ENCODE measurements around the gene ZW10. TPM values are rescaled to one million over a fixed set of nuclear protein-coding genes. Genes with fewer than 3 reads are reported as not detected.

The ZW10 gene
- total and polyA plus RNA-seq, 2 experiments from 2014 or later: 12.3 to 30.5 TPM

DNA sequence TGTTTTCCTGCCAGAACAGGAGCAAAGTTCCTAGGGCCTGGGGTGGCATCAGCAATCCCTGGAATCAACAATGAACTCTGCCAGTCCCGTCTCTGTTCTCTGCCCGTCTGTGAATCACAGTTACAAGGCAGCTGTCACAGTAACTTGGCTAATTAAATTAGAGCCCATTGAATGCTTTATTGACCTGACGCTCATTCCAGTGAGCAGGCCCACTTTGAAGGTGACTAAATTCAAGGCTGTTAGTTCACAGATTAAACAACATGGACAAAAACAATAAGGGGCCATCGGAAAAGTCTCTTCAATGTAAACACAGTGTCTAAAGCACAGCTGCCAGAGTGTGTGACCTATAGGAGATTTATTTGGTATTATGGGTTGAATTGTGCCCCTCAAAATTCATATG is 49.7 kb downstream of the ZW10 start:
- ATAC-seq: no peak

More for the DNA sequence above, 49.7 kb downstream of the ZW10 start:
- H3K4me3 ChIP-seq: no peak overlapping the region
- Mint-ChIP-seq H3K27me3 (ENCODE audit: insufficient read depth, low read depth, poor library complexity) (no peaks in the 10 kb centered on the region), H3K27ac (no peak overlapping the region), H3K4me3 (no peak overlapping the region), H3K4me1 (peaks cover 5% of the 10 kb centered on the region; the same call in 2 of the 3 replicates), H3K36me3 (ENCODE audit: low read depth) (peaks cover 12% of the 10 kb centered on the region; the same call in 2 of the 3 replicates), H3K9me3 (no peaks in the 10 kb centered on the region)
- H3K79me2 ChIP-seq (replicated peaks; ENCODE audit: insufficient read depth): no peaks in the 10 kb centered on the region
- H3K27me3 ChIP-seq (ENCODE audit: insufficient read depth): no peaks in the 10 kb centered on the region
- H3F3A ChIP-seq (replicated peaks; ENCODE audit: low read depth): no peaks in the 10 kb centered on the region
- no peak overlapping the region for H3K27ac ChIP-seq (ENCODE audit: low read depth)
- DNase-seq (ENCODE audit: low spot score): no peak
- no peak overlapping the region for H2AFZ ChIP-seq
- no peaks in the 10 kb centered on the region for H4K20me1 ChIP-seq (replicated peaks; ENCODE audit: insufficient read depth)
- TF ChIP-seq EZH2 (IDR thresholded peaks at IDR 0.05; ENCODE audit: low read depth, unreplicated experiment): no peak
- no peak for TF ChIP-seq JUNB (IDR thresholded peaks at IDR 0.05; ENCODE audit: unreplicated experiment)
- TF ChIP-seq, protein P1, sequence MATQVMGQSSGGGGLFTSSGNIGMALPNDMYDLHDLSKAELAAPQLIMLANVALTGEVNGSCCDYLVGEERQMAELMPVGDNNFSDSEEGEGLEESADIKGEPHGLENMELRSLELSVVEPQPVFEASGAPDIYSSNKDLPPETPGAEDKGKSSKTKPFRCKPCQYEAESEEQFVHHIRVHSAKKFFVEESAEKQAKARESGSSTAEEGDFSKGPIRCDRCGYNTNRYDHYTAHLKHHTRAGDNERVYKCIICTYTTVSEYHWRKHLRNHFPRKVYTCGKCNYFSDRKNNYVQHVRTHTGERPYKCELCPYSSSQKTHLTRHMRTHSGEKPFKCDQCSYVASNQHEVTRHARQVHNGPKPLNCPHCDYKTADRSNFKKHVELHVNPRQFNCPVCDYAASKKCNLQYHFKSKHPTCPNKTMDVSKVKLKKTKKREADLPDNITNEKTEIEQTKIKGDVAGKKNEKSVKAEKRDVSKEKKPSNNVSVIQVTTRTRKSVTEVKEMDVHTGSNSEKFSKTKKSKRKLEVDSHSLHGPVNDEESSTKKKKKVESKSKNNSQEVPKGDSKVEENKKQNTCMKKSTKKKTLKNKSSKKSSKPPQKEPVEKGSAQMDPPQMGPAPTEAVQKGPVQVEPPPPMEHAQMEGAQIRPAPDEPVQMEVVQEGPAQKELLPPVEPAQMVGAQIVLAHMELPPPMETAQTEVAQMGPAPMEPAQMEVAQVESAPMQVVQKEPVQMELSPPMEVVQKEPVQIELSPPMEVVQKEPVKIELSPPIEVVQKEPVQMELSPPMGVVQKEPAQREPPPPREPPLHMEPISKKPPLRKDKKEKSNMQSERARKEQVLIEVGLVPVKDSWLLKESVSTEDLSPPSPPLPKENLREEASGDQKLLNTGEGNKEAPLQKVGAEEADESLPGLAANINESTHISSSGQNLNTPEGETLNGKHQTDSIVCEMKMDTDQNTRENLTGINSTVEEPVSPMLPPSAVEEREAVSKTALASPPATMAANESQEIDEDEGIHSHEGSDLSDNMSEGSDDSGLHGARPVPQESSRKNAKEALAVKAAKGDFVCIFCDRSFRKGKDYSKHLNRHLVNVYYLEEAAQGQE (IDR thresholded peaks at IDR 0.05; ENCODE audit: unreplicated experiment): no peak
- no peak for TF ChIP-seq CTCF (conservative IDR thresholded peaks at IDR 0.05; ENCODE audit: low read depth in 2 of 2)
- TF ChIP-seq CREB1 (CRISPR knock-in tag; IDR thresholded peaks at IDR 0.05; ENCODE audit: low read depth): no peak
- no peak for TF ChIP-seq EZH2phosphoT487 (IDR thresholded peaks at IDR 0.05; ENCODE audit: unreplicated experiment)
- no peak for TF ChIP-seq ETS1 (IDR thresholded peaks at IDR 0.05)
- no peak for TF ChIP-seq ZNF114 (CRISPR knock-in tag; IDR thresholded peaks at IDR 0.05)
- TF ChIP-seq NANOG (IDR thresholded peaks at IDR 0.05; ENCODE audit: borderline replicate concordance): no peak
- TF ChIP-seq STAT1 (IDR thresholded peaks at IDR 0.05; ENCODE audit: unreplicated experiment): no peak
- TF ChIP-seq ZNF331 (CRISPR knock-in tag; IDR thresholded peaks at IDR 0.05; ENCODE audit: low read depth): no peak
- no peak for TF ChIP-seq ZNF462 (CRISPR knock-in tag; IDR thresholded peaks at IDR 0.05)
- no peak for TF ChIP-seq POLR2AphosphoS5 (IDR thresholded peaks at IDR 0.05; ENCODE audit: low read depth)
- no peaks in the 10 kb centered on the region for H3K36me3 ChIP-seq (ENCODE audit: insufficient read depth)
- peaks cover 4% of the 10 kb centered on the region; the same call in 1 of the 2 replicates for H3K9me2 ChIP-seq (ENCODE audit: insufficient read depth)
- H3K4me1 ChIP-seq (ENCODE audit: insufficient read depth): no peaks in the 10 kb centered on the region
- no peak overlapping the region for H3K4me2 ChIP-seq
